HG03521 (cell line): Measurements from ENCODE around the gene ATL1.
"Not testable (repeated sequence)": the region's sequence is repeated elsewhere in the genome, so short reads cannot be mapped to it uniquely, and the experiment has no call there.

Experiments
- ATAC-seq: cut with Tn5 transposase; IDR thresholded peaks from one replicate; pipeline ENCODE4 v1.9.1; 2021; ENCODE audit warnings: mild to moderate bottlenecking, moderate library complexity; ENCODE audit not compliant: unreplicated experiment

Gene ATL1

DNA sequence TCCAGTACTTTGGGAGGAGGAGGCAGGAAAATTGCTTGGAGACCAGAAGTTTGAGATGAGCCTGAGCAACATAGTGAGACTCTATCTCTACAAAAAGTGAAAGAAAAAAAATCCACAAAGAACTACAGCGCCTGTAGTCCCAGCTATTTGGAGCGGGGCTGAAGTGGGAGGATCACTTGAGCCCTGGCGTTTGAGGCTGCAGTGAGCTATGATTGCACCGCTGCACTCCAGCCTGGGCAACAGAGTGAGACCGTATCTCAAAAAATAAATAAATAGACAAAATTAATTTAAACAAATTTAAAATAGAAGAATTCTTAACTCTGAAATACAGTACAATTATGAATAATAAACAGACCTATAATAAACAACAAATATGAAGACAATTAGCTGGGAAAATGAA lies 40.9 kb downstream of the ATL1 start:
- no peak for ATAC-seq

DNA sequence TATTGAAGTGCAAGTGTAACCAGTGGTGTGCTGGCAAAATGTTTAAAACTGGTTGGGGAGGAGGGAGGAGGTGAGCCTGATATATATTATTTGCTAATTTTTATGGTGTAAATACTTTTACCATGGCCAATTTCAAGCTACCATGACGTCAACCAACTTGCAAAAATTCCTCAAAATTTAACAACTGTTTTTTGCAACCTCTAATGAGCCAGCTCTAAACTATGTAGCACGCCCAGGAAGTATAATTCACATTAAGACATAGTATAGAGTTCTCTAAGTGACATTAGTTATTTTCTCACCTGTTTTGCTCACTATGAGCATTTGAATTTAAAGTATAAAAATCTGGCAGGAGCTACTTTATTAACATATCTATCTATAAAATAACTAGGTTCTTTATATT lies 41.4 kb downstream of the ATL1 start:
- ATAC-seq, result no peak

GRCh38 chr14:50602035-50602434 lies 42.1 kb downstream of the ATL1 start:
- ATAC-seq, result no peak

GRCh38 chr14:50603565-50603964 lies 43.6 kb downstream of the ATL1 start:
- ATAC-seq, result no peak

- no peak for ATAC-seq
Measured at GRCh38 chr14:50605766-50606165, 45.8 kb downstream of the ATL1 start.

DNA sequence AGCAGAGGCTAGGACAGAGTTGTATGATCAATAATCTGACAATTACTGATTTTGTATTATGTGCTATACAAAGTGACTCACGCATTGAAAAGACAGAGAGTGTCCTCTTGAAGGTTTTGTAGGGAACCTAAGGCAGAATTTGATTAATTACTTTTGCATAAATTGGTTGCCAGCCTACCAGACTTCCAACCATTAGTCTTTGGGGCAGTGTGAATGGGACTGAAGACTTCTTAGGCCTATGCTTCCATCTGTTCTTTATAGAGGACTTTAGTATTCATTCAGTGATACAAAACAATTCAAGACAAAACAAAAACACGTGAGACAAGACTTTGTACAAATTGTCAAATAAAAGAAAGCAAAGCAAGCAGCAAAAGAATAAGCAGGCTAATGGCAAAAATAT lies 46.5 kb downstream of the ATL1 start:
- ATAC-seq, result no peak

DNA sequence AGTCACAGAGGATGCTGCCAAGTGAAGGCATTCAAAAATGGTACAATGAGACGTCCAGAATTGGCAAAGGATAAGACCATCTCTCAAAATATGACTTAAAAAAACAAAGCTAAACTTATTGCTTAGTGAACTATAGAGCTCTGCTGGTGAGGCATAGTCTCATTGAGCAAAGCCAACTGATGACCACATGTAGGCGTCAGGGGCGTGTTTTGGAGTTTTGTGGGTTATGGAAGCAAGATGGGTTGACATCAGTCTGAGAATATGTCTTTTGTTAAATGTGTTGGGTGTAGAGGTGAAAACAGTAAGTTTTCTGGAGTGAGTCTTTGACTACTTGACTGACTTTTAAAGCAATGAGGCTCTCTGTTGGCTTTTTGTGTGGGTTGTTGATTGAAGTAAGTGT lies 47.2 kb downstream of the ATL1 start:
- no peak for ATAC-seq

DNA sequence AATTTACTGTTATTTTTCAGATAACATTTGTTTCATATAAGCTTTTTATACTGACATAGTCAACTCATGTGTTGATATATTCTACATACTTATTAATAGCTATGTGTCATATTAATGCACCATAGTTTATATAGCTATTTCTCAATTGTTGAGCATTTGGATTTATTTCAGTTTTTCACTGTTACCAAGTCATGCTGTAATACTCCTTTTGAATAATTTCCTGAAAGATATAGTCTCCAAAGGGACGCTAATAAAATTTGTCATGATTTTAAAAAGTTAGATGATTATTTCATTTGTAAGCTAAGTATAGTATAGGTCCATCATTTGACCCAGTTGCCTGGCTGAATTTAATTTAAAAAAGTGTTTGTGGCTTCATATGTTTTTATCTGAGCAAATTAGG lies 47.8 kb downstream of the ATL1 start:
- ATAC-seq, result no peak

DNA sequence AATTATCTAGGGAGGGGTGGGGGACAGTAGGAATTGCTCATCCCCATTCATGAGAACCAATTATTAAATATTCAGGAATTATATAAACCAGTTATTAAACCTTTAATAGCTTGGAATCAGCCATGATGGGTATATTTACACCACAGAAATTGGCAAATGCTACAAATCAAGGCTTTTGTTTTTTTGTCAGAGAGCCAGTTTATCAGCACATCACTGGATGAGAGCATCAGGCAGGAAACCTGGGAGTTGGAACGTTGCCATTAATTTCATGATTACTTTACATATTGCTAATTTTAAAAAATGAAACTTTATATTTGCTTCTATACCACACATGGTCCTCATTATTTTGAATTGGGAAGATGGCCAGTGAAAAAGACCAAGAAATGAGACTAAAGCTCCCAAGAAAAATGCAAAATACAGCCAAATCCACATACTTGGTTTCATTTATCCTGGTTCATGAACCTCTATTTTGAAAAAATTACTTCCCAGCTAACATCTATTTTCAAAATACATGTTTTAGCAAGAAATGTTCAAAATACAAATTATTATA lies 48.4 kb downstream of the ATL1 start:
- ATAC-seq, result no peak

DNA sequence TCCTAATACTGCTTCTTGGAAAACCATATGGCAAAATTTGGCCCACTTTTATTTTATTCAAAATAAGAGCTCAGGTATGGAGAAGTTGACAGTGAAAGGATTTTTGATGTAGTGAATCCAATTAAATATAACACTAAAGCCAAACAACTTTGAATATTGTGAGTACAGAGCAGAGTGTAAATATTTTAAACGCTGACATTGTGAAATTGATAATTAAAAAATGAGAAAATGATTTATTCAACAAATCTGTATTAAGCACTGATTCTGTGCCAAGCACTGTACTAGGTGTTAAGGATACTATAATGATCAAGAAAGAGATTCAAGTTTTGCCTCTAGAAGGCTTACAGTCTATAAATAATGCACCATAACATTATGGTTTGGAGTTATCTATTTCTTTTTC lies 50.5 kb downstream of the ATL1 start:
- ATAC-seq, result no peak

GRCh38 chr14:50612806-50613205 lies 52.9 kb downstream of the ATL1 start:
- no peak for ATAC-seq

DNA sequence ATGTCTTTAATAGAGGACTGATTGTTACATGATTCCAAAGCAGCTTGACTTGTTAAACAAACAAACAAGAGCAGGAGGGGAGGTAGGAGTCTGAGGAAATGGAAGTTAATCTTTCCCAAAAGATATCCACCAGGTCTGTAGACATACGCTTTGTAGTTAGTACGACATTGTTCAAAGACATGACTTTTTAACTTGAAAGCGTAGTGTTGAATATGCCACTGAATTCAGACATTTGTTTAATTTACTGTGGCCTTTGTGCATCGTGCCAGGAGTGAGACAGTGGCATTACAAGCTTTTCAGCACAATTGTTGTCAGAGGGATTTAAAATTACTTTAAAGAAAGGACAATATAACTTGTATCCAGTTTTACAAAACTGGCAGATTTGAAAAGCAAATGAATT lies 55.1 kb downstream of the ATL1 start:
- no peak for ATAC-seq

- ATAC-seq, result no peak
Measured at GRCh38 chr14:50615552-50615951, 55.6 kb downstream of the ATL1 start.

GRCh38 chr14:50616275-50616674 lies 56.3 kb downstream of the ATL1 start:
- no peak for ATAC-seq

DNA sequence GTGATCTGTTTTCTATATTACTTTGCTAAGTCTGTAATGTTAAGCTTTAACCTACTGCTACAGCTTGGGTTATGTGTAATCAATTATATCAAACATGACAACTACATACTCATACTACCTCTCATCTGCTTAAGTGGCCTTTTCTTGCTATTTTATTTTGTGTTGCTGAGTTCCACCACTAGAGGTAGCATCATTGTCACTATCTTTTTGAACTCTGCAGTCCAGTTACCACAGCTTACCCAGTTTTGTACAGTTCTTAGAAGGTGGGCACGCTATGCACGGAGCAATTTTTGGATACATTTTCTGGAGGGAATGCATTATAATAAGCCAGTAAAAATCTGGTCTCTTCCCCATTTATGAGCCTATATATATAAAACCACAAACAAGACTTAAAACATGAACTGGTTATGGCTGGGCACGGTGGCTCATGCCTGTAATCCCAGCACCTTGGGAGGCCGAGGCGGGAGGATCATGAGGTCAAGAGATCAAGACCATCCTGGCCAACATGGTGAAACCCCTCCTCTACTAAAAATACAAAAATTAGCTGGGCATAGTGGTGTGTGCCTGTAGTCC lies 59.7 kb downstream of the ATL1 start:
- ATAC-seq, result no peak

DNA sequence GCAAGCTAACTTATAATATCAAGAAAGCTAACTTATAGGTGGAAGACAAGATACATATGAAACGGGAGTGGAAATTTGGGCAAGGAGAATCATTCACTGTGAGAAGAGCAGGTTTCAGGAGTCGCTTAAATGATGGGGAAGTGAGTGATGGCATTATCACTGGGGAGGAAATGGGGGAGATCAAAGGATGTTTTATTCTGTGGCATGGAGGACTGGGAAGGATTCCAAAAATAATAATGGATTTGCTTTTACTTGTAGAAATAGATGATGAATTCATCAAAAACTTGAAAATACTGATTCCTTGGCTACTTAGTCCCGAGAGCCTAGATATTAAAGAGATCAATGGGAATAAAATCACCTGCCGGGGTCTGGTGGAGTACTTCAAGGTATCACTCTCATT lies 60.4 kb downstream of the ATL1 start:
- no peak for ATAC-seq

DNA sequence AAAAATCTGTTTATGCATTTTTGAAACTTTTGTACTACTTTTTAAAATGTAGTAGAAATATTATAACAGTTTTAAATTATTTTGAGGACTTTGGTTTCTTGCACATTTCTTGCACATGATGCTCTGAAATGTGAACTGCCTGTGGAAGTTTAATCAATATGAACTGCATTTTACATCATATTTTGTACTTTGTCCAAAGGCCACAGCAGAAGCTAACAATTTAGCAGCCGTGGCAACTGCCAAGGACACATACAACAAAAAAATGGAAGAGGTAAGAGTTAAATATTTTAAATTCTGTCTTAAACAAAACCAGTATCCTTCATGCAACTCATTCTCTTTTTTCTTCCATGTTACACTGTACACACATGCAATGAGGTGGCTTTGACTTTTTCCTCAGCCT lies 63.0 kb downstream of the ATL1 start:
- no peak for ATAC-seq

DNA sequence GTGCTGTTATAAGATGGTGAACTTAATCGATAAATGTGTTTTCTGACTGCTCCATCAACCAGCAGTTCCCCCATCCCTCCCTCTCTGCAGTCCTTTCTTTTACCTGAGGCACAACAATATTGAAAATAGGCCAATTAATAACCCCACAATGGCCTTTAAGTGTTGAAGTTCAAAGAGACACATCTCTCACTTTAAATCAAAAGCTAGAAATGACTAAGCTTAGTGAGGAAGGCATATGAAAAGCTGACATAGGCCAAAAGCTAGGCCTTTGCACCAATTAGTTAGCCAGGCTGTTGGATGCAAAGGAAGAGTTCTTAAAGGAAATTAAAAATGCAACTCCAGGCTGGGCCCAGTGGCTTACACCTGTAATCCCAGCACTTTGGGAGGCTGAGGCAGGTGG lies 64.5 kb downstream of the ATL1 start:
- ATAC-seq, result no peak

DNA sequence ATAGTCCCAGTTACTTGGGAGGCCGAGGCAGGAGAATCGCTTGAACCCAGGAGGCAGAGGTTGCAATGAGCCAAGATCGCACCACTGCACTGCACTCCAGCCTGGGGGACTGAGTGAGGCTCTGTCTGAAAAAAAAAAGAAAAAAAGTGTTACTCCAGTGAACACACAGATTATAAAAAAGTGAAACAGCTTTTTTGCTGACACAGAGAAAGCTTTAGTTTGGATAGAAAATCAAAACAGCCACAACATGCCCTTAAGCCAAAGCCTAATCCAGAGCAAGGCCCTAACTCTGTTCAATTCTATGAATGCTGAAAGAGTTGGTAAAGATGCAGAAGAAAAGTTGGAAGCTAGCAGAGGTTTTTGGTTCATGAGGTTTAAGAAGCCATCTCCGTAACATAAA lies 65.0 kb downstream of the ATL1 start:
- not testable (repeated sequence) for ATAC-seq

GRCh38 chr14:50631408-50631821 lies 71.5 kb downstream of the ATL1 start:
- ATAC-seq, result no peak

GRCh38 chr14:50633954-50634353 lies 74.0 kb downstream of the ATL1 start:
- no peak for ATAC-seq

- ATAC-seq, result no peak
Measured at GRCh38 chr14:50635141-50635540, 75.2 kb downstream of the ATL1 start.

- peak; percentile 86 for ATAC-seq
Measured at GRCh38 chr14:50647282-50647681, 87.3 kb downstream of the ATL1 start.
